HUDEP-2 (cell line): ENCODE data around the gene CHST11.

Experiments
- DNase-seq, 76 experiments: peaks; one replicate each; lab custom pipeline; 2025; ENCODE audit not compliant: unreplicated experiment in 76 of 76; lab: John Stamatoyannopoulos, UW

Gene CHST11

GRCh38 chr12:104575442-104576186, 118.9 kb downstream of the CHST11 start:
- DNase-seq = no peak

DNA sequence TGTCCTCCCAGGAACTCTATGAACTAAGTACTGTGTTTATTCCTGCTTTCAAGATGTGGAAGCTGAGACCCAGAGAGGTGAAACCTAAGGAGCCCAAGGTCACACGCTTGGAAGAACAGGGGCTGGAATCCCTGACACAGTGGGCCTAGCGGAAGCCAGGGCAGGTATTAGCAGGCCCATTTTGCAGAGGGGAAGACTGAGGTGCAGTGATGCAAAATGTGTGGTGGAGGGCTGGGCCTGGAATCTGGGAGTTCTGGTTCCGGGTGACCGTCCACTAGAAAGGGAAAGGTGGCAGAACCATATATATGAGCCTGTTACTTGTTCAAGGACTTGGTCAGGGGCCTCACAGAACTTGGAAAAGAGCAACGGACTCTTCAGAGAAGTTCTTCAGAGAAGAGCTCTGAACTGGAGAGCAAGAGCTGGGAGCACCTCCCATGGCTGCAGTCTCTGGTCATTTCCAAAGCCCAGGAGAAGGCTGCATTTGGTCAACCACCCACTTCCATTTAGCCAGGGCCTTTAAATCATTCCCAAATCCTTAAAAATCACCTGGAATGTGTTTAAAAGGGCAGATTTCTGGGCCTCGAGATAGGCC, 119.5 kb downstream of the CHST11 start:
- DNase-seq = no peak

DNA sequence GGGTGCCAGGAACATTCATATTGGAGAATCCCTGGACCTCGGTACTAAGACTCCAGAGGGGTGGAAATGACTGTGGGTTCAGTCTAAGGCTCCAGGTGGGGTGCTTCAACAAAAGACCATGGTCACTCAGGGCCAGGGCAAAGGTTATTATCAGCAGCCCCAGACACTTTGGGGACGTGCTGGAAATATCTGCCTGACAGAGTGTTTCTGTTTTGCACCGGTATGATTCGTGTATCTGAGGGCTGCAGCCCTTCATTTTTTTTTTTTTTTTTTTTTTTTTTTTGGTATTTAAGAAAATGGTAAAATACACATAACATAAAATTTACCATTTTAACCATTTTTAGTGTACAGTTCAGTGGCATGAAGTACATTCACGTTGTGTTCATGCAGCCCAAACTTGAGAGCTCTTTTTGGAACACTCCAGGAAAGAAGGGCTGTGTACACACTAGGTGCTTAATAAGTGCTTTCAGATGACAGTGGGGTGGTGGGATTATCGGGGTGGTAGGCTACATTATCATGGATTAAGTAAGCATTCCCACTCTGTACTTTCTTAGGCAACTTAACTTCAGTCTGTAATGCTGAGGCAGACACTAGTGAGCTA, 120.3 kb downstream of the CHST11 start:
- peak in 18 of 76 experiments; percentile 11 to 50 (median 17) for DNase-seq

DNA sequence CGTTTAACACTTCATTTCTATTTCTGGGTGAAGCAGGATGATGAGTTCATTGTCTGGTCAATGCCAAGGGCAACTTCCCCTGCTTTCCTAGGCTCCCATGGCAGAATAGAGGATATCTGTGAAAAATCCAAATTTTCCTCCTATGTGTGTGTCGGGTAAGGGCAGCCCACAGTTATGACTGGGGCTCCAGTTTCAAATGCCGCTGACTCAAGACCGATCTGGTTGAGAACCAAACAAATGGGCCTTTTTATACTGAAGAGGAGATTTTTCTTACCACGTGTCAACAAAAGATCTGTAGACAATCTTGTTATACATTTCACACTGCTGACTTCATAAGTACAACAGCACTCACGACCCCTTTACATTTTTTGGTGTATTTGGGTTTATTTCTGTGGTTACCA, 120.8 kb downstream of the CHST11 start:
- DNase-seq = no peak

- no peak for DNase-seq
These were observed 121.7 kb downstream of the CHST11 start for GRCh38 chr12:104578453-104578852.

- no peak for DNase-seq
These were observed 123.2 kb downstream of the CHST11 start for GRCh38 chr12:104579718-104580495.

DNA sequence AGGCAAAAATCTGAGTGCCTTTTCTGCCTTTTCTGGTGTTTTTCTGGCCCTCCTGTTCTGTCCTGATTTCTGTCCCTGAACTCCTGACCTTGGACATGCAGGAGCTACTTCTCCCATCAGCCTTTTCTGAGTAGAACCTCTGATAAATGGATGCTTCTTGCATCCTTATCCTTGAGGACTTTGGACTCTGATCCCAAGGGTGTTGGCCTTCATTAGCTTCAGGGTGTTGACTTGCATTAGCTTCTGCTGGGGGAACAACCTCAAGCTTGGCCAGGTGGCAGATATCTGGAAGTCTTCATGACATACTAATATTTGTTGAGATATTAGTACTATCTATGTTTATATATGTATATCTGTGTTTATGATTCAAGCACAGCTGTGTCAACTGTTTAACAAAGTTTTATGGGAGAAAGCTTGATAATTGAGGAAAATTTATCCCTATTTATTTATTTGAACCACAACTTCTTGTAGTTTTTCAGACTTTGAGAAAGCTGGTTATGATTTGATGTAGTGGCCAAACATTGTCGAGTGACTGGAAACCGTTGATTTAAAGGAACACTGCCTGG, 124.3 kb downstream of the CHST11 start:
- no peak for DNase-seq

- DNase-seq = no peak
These were observed 126.0 kb downstream of the CHST11 start for GRCh38 chr12:104582739-104583138.

GRCh38 chr12:104583301-104583700, 126.6 kb downstream of the CHST11 start:
- DNase-seq = no peak

DNA sequence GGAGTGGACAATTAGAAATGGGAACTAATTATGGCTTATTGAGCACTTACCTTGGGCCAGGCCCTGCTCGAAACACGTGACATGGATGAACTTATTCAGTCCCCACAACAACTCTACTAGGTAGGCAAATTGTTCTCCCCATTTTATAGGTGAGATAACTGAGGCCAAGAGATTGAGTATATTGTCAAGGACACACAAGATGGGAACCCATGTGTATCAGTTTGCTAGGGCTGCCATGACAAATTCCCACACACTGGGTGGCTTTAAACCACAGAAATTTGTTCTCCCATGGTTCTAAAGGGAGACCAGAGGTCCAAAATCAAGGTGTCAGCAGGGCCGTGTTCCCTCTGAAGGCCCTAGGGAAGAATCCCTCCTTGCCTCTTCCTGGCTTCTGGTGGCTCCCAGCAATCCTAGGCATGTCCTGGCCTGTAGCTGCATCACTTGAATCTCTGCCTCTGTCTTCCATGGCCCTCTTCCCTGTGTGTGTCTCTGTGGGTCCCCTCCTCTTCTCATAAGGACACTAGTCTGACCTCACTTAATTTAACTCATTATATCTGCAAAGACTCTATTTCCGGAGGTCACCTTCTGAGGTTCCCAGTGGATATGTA, 128.8 kb downstream of the CHST11 start:
- DNase-seq = no peak

DNA sequence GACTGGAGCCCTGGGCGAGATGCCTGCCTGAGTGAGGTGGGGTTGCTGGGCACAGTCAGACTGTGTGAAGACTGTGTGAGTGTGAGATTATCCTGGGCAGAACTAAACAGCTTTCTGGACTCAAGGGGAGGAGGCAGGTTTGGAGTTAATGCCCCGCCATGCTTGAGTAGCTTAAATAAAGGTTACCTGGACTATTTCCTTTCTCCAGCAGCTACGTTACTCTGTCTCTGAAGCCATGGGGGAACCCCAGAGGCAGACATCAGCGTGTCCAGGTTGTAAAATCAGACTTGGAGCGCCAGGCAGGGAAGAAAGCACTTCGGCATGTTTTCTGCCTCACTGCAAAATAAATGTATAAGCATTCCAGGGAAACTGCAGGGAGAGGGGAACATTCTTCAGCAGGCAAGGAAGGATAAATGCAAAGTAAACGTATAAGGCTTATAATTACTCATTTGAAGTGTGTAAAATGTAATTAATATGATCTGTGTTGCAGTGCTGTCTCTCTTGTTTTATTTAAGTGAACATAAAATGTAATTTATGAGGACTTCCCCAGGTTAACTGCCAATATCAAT, 129.7 kb downstream of the CHST11 start:
- no peak for DNase-seq

DNA sequence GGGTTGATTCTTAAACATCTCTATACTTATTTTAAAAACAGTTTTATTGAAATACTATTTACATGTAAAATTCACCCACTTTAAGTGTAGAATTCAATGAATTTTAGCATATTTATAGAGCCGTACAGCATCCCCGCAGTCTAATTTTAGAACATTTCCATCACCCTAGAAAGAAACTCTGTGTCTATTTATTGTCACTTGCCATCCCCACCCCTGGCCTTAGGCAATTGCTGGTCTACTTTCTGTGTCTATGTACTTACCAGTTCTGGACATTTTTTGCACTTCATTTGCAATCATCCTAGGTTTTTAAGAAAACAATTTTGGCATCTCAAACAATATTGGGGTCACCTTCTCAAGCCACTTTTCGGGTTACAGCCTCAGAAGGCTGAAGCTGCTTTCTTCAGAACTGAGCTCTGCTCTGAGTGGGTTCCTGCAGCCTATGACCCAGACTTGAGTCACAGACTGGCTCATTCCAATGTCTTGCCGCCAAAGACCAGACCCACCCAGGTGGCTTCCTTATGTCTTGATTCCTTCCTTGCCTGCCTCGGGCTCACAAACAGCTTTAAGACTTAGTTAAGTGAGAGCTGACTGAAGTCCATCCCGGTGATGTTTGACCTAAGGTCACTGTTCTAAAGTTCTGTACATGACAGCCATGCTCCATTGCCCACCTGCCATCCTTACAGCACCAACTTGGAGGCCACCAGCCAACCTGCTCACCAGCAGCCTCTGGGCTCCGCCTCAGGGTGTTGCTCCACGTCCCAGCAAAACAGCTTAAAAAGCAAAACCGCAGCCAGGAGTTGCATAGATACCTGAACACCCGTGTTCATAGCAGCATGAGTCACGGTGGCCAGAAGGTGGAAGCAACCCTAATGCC, 131.5 kb downstream of the CHST11 start:
- no peak for DNase-seq

- peak in 7 of 76 experiments; percentile 8 to 44 (median 15) for DNase-seq
These were observed 132.3 kb downstream of the CHST11 start for GRCh38 chr12:104588921-104589590.

- DNase-seq = no peak
These were observed 133.3 kb downstream of the CHST11 start for GRCh38 chr12:104590022-104590421.

DNA sequence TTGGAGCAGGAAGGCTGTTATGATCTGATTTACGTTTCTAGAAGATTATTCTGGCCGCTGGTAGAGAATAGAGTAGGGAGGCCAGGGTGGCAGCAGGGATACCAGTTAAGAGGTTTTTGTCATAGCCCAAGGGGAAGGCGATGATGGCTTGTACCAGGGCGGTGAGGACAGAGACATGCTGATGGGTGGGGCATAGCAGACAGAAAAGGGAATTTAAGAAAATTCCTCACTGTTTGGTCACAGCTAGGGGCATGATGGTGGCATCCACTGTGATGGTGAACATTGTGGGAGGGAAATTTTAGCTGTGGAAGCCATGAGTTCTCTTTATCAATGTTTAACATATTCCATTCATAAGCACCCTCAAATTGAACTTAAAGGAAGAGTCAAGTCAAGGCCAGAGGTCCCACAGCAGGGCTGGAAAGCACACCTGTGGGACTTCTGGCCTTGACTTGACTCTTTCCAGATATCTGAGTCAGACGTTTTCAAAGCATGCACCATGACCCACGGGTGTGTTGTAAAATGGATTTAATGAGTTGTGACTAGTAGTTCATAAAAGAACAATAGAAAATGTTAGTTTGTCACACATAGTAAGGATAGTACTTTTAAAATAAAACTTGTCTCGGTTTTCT, 134.6 kb downstream of the CHST11 start:
- DNase-seq = no peak

DNA sequence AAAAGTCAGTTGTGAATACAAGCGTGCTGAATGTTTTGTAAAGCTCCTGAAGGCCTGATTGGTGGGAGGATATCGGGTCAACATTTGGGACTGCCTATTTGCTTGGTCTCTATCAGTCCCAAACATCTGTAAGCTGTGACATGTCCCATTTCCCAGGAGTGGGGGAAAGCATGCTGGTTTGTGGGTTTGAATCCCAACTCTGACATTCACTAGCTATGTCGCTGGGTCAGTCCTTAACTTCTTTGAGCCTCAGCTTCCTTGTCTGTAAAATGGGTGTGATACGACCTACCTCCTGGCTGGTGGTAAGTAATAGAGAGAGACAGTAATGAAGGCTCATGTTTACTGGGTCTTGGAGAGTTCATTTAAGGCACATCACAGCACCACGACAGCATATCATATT, 136.7 kb downstream of the CHST11 start:
- peak in 1 of 76 experiments; percentile 7 for DNase-seq

DNA sequence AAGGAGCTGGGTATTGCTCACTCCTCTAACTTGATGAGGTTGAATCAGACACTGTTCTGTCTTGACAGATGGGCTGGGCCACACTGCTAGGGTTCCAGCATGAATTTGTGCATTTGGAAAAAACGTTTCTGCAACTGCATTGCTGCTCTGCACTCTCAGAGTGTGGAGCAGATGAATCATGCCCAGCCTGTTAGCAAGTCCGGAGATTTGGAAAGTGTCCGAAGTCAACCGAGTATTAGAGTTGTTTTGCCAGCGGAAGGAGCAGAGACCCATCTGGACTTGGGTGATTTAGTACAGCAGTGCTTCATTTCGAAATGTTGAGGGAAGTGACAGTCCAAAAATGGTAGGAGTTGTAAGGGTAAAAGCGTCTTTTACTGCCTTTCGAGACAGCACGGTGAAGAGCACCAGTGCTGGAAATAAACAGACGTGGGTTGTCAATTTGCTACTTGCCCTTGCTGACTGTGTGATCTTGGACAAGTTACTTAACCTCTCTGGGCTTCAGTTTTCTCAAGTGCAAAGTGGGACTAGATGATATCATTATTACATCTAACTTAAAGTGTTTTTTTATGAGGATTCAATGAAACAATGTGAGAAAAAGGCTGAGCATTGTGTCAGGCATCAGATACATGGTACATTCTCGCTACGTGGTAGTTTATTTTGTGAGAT, 139.5 kb downstream of the CHST11 start:
- no peak for DNase-seq
